Stimulated activated CD4-positive, alpha-beta T cell treated with anti-CD3 and anti-CD28 coated beads, TNF-alpha, amount 100 ng/mL, for 48 hours (primary cell): ENCODE data around the gene MEX3A.
"Not testable (repeated sequence)": the region's sequence is repeated elsewhere in the genome, so short reads cannot be mapped to it uniquely, and the experiment has no call there.

ENCODE experiments used
- DNase-seq, 3 donors: peaks; one replicate each; pipeline ENCODE4 v3.0.0-alpha.2; 2020; ENCODE audit warnings: low read depth in 3 of 3

Gene MEX3A

DNA sequence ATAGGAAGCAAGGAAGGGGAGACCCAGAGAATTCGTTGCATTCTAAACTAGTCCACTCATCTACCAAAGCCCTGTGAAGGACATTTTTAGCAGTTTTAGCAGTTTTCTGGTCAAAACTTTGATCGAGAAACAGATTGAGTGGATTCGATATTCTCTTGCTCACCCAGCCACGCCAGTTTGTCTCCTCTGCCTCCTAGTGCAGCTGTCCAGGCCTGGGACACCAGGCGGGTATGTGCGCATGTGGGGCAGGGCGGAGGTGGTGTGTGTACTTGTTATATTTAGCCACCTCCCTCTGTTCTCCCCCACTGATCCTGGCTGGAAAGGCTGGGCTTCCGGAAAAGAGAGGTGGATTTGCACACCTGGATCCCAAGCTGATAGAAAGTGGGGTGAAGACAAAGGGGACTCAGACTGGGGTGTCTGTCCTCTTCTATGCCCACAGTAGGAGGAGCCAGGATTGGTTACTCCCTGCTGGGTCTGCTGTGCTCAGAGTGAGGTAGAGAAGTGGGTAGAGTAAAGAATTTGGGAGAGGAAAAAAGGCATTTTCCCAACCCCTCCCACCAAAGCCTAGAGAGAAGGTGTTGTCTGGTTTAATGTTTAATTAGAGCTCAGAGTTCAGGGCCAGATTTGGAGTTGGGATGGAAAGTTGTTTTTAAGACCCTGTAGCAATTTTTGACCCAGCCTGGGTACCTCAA lies 36.1 kb upstream of the MEX3A start:
- no peak for DNase-seq

DNA sequence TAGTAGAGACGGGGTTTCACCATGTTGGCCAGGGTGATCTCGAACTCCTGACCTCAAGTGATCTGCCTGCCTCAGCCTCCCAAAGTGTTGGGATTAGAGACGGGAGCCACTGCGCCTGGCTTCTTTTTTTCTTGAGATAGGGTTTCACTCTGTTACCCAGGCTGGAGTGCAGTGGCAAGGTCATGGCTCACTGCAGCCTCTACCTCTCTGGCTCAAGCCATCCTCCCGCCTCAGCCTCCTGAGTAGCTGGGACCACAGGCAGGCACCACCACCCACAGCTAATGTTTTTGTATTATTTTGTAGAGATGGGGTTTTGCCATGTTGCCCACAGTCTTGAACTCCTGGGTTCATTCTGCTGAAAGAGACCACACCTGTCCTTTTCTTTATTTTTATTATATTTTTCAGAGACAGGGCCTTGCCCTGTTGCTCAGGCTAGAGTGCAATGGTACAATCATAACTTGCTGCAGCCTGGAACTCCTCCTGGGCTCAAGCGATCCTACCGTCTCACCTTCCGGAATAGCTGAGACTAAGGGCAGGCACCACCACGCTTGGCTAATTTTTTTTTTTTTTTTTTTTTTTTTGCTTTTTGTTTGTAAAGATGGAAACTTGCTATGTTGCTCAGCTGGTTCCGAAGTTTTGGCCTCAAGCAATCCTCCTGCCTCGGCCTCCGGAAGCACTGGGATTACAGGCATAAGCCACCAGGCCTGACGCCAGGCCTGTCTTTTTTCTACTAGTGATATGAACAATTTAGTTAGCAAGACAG lies 35.3 kb upstream of the MEX3A start:
- DNase-seq = no peak

DNA sequence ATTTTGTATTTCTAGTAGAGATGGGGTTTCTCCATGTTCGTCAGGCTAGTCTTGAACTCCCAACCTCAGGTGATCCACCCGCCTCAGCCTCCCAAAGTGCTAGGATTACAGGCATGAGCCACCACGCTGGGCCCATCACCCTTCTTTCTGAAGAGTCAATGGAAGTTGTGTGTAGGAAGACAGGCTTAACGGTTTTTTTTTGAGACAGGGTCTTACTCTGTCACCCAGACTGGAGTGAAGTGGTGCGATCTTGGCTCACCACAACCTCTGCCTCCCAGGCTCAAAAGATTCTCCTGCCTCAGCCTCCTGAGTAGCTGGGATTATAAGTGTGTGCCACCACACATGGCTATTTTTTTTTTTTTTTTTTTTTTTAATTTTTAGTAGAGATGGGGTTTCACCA lies 34.5 kb upstream of the MEX3A start:
- not testable (repeated sequence) for DNase-seq

DNA sequence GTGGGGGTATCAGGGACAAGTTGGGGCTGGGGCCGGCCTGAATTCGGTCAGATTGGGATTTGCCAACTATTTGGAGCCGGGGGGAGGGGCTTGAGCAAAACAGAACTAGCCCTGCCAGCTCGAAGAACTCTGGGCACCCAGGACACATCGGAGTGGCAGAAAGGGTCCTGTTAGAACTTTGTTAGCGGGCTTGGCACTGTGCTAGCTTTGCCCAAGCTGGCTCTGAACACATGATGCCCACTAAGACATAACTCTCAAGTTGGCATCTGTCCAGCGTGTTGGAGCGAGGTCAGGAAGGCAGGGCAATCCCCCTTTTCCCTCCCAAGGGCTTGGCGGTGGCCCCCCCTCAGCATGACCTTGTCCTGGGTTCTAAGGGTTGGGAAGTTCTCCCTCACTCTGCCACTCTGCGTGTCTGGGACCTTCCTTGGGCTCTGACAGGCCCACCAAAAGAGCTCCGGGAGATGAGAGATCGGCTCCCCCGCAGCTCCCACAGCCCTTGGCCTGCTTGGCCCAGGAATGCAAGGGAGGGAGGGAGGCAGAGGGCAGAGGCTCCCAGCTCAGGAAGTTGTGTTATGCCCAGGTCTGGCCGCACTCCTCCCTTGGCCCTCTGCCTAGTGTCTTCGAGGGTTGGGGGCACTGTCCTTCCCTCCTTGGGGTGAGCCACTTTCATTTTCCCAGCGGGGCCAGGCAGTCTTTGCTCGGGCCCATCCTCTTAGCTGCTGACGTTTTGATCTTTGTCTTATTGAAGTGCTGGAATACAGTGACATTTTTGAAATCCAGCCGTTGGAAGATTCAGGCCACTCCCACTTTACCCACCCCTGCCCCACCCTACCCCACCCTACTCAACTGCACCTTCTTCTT lies 33.5 kb upstream of the MEX3A start:
- DNase-seq = no peak

DNA sequence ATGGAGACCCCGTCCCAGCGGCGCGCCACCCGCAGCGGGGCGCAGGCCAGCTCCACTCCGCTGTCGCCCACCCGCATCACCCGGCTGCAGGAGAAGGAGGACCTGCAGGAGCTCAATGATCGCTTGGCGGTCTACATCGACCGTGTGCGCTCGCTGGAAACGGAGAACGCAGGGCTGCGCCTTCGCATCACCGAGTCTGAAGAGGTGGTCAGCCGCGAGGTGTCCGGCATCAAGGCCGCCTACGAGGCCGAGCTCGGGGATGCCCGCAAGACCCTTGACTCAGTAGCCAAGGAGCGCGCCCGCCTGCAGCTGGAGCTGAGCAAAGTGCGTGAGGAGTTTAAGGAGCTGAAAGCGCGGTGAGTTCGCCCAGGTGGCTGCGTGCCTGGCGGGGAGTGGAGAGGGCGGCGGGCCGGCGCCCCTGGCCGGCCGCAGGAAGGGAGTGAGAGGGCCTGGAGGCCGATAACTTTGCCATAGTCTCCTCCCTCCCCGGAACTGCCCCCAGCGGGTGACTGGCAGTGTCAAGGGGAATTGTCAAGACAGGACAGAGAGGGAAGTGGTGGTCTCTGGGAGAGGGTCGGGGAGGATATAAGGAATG lies 32.8 kb upstream of the MEX3A start:
- DNase-seq = no peak

DNA sequence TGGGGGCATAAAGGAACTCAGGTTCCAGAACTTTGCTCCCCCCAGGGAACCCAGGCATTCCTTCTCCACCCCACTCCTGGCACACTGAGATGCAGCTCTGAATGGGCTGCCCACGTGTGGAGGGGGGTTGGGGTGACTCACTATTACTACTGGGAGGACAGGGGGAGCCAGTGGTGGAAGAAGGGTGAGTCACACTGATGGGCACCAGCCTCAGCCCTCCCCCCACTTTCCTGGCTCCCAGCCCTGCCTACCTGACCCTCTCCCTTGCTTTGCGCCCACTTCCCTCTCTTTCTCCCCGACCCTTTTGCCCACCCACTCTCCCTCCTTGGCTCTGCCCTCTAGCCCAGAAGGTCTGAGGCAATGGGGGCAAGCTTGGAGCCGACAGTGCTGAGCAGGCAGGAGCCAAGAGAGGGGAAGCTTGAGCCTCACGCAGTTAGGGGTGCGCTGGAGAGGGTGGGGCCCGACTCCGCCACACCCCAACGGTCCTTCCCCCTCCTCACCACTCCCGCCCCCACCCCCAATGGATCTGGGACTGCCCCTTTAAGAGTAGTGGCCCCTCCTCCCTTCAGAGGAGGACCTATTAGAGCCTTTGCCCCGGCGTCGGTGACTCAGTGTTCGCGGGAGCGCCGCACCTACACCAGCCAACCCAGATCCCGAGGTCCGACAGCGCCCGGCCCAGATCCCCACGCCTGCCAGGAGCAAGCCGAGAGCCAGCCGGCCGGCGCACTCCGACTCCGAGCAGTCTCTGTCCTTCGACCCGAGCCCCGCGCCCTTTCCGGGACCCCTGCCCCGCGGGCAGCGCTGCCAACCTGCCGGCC lies 32.0 kb upstream of the MEX3A start, which contains the start of gene LMNA:
Gene LMNA (plus strand): TSS at position 611 of the 818 bp plus-strand sequence. CDS start 208 bp downstream, outside the sequence.
- peak; percentile 56 to 72 (median 60) for DNase-seq

DNA sequence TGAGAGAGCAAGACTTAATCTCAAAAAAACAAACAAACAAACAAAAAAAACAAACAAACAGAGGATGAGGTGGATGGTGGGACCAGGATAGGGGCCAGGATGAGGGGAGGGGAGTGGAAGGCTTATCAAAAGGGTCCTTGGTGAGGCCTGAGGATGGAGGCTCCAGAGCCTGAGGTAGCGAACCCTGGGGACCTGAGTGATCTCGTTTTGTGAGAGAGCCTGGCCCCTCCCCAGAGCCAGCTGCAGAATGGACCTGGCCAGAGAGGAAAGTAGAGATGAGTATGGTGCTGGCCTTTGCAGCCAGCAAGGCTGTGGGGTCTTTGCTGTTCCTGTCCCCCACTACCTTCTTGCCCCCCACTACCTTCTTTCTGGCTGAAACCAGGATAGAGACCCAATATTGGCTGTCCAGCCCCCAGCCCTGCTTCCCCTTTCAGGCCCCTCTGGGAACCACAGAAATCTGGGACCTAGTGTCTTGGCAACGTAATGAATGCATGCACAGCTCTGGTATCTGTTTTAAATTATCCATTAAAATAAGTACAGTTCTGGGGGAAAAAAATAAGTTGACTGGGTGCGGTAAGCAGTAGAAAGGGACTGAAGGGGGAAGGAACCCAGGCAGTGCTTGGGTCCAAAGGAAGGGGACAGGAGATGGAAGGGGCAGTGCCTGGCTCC lies 31.2 kb upstream of the MEX3A start:
- no peak for DNase-seq

DNA sequence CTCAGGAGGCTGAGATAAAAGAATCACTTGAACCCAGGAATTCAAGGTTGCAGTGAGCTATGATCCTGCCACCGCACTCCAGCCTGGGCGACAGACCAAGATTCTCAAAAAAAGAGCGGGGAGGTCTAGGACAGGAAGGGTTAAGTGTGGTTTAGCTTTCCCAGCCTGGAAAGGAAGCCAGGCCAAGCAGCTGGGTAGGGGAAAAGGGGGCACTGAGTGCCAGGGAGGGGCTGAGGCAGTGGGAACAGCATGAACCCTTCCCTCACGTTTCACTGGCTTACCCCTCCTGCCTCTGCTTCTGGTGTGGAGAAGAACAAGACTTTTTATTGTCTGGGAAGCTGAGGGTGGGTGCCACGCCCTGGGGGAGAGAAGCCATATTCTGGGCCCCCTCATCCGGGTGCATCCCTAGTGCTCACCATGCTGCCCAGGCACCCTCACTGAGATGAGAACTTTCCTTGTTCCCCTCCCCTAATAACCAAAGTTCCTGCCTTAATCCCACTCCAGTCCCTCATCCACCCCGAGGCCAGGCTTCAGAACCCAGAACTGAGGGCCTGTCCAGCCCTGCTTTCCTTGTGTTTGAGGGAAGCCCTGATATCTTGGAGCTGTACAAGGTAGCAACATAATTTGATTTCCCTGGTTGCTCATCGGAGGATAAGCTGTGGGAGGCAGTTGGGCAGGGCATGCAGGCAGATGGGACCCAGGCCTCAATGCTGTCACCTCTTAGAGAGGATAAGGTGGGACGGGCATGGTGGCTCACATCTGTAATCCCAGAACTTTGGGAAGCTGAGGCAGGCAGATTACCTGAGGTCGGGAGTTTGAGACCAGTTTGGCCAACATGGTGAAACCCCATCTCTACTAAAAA lies 30.2 kb upstream of the MEX3A start:
- no peak for DNase-seq

DNA sequence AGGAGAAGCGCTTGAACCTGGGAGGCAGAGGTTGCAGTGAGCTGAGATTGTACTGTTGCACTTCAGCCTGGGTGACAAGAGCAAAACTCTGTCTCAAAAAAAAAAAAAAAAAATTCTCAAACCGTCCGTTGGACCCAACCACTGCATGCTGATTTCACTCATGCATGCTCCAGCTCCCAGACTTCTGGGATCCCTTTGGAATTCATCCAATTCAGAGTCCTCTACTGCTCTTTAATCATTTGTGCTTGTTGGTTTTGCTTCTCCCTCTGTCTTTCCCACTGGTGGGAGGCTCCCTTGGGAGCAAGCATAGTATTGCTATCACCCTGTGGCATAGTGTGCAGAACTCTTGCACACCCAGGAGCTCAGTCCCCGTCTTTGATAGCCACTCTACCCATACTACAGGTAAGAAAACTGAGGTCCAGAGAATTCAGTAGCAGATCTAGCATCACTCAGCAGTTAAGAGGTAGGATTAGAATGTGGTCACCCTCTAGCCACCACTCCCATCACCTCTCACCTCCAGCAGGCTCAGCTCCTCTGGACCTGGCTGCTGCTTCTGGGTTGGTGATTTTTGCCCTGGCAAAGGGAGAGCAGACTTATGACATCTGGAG lies 29.2 kb upstream of the MEX3A start:
- DNase-seq = no peak

DNA sequence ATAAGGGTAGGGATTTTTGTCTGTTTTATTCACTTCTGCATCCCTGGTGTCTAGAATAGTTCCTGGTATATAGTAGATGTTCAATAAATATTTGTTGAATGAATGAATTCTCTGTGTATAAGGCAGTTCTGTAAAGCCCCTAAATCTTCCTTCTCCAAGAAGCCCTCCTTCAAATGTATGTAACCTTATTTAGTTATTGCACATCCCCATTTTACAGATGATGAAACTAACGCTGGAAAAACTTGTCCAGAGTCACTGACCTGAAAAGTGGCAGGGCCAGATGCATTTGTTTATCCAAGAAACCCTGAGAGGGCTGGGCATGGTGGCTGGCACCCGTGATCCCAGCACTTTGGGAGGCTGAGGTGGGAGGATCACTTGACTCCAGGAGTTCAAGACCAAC lies 28.0 kb upstream of the MEX3A start:
- DNase-seq = no peak

DNA sequence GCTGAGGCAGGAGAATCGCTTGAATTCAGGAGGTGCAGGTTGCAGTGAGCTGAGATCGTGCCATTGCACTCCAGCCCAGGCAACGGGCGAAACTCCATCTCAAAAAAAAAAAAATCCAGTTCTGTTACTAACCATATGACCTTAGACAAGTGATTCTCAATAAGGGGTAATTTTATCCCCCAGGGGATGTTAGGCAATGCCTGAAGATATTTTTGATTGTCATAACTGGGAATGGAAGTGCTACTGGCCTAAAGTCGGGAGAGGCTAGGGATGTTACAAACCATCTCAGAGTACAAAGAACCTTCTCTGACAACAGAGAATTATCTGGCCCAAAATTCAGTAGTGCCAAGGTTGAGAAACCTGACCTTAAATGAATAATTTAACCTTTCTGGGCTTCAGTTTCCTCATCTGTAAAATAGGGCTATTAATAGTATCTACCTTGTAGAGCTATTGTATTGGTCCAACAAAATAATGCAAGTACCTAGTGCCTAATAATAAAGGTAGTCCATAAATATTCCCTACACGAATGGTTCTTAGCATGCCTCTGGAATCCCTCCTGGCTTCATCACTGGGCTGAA lies 26.5 kb upstream of the MEX3A start:
- DNase-seq = no peak

DNA sequence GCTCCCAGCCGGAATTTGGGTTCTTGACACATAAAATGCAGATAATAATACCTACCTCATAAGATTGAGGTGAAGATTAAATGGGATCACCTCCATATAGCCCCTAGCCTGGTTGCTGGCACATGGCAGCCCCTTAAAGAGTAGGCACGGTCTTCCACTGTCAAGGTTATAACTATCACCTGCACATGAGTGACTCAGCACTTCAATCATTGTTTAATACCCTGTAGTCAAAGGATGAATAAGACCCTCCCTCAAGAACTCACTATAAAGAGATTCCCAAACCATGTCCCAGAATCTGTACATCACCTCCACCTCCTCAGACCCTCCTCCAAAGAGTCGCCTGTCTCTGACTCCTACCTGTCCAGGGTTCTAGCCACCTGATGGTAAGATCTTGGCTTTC lies 25.8 kb upstream of the MEX3A start:
- DNase-seq = no peak

DNA sequence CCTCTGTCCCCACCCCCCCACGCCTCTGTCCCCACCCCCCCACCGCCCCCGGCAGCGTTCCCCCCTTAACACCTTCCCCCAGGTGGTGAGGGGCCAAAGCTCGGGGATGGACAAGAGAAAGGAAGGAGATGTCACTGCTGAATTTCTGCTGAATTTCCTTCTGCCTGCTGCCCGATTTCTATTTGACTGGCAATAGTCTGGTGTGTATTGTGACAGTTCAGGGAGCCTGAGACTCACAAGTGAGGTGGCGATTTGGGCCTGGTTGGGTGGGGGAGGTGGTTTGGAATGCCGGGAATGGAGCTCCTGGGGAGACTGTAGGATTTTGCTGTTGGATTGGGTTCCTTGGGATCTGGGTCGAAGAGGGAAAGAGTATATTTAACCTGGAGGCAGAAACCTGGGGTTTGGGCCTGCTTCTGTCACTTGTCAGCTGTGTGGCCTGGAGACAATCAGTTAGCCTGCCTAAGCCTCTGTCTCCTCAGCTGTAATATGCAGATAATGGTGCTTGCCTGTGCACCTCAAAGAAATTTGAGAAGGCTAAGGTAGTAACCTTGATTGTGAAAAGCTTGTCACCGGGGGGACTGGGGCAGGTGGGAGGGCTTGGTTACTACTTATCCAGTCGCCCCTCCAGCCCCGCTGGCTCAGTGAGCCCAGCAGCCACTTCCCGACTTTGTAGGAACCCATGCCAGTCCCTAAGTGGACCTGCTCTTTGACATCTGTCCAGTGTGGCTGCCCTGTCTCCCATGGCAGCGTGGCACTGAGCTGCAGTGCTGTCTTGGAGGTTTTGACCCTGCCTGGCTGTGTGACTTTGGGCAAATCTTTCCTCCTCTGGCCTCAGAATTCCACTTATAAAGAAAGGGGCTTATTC lies 24.6 kb upstream of the MEX3A start:
- DNase-seq = no peak

DNA sequence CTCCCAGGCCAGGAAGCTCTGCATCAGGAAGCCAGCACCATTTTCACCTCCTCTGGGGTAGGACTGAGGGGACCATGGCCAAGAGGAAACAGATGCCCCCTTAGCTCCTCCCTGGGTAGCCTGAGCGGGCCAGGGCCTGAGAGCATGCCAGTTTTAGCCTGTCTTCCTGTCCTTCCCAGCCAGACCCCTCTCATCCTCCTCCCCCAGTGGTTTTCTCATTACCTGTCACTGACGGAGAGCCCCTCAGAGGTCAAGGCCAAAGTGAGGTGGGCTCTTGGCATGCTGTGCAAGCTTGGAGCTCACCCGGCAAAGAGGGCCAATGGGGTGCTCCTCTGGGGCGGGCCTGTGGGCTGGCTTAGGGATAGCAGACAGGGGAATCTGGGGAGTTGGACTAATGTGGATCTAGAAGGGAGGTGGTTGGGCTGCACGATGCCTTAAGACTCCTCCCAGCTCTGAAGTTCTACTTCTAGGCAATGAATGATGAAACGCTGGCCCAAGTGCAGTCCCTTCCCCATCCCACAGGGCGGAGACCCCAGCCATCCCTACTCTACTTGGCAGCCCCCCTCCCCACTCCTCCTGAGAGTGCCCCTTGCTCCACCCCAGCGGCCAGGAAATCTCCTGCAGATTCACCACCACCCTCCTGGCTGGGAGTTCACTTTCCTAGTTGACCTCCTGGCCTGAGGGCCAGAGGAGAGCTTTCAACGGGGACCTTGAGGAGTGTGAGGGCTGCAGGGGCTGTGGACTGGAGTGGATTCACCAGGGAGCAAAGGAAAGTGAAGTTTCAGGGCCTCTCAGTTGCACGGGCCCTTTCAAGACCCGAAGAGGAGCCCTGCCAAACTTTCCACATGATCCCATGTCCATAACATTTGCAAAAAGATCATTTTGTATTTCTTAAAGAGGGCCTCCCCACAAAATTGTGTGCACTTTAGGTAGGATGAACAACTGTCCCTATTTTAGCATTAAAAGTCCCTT lies 22.9 kb upstream of the MEX3A start:
- DNase-seq = no peak

DNA sequence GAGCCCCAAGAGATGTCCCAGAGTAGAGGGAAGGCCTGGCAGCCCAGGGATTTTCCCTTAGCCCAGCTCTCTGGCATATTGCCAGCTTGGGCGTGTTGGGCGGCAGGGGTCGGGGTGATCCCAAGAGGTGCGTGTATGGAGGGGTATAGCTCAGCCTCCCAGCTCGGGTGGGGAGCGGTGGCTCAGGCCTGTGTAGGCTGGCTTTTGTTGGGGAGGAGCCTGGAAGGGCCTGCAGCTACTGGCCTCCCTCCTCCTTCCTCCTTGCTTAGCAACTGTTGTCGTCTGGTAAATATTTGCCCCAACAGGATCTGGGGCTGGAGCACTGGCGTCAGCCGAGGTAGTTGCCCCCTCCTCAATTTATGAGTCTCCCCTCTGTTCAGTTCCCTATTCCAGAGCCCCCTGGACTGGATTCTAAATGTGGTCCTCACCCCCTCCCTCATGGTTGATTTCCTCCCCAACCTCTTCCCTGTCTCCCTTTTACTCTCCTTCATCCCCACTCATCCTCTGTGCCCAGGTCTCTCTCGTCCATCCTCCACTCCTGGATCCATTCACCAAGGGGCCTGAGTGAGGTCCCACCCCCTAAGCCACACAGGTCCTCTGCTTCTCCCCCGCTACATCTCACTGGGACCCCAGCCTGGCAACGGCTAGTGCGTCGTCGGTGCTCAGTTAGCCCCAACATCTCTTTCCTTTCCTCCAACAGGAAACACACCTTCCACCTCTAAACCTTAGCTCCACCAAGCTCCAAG lies 22.0 kb upstream of the MEX3A start:
- DNase-seq = no peak

DNA sequence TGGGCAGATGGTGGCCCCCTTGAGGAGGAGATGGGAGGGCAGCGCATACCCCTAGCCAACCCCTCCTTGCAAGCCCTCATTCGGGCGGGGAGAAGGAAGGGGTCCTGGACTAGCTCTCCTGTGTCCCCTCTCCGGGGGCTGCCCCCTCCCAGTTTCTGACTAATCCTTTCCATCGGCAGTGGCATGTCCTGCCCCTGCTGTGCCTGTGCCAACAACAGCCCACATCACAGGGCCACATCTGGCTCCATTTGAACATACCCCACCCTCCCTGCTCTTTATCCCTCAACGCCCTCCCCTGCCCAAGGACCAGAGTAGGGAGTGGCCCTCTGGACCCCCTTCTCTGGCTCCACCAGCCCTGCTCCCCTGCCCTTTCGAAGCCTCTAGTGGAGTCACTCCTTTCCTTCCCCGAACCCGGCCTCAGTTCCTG lies 21.3 kb upstream of the MEX3A start:
- no peak for DNase-seq
